Ovary (tissue), 3 donors: Measurements from ENCODE around the gene ASAP2.

Experiments used
- POLR2A ChIP-seq: fragments of 450-650 bp; IDR thresholded peaks from one replicate; pipeline ENCODE4 v1.6.1; 2017; ENCODE audit warnings: antibody characterized with exemption, mild to moderate bottlenecking, moderate library complexity
- TF ChIP-seq, protein P1 (sequence below), 3 donors: fragments of 450-650 bp in 2 of 3; fragments of 200-600 bp in 1 of 3; IDR thresholded peaks; one replicate each; pipeline versions ENCODE4 v1.5.1 to v1.8.0; 2016 to 2022; ENCODE audit warnings: antibody characterized with exemption in 3 of 3, mild to moderate bottlenecking in 1 of 3
- donor health status: DM: no; HTN: no; CAD: no.

DNA sequence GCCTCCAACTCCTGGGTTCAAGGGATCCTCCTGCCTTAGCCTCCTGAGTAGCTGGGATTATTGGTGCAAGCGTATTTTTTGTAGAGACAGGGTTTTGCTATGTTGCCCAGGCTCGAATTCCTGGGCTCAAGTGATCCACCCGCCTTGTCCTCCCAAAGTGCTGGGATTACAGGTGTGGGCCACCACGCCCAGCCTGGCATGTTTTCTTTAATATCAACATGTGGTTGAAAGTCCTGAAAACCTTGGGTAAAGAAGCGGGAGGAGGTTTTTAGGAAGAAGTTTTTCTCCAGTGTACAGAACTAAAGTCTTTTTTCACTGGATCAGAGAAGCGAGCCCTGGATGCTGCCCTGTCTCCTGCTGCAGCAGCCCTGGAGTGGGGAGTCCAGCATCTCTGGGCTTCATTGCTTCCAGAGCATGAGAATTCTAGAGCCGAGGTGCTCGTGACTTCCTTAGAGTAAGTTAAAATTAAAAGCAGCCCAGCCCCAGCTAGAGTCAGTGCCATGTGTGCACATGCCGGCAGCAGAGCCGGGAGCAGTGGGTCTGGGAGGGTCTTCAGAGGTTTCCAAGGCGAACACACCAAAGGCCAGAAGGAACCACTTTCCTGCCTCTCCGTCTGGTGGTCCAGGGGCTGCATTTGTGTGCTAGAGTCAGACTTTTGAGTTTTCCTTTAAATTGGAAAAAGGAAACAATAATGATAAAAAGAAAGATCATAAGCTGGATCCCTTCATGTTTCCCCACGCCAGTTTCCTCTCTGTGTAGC lies 185.5 kb downstream of the ASAP2 start:
- TF ChIP-seq, protein P1, sequence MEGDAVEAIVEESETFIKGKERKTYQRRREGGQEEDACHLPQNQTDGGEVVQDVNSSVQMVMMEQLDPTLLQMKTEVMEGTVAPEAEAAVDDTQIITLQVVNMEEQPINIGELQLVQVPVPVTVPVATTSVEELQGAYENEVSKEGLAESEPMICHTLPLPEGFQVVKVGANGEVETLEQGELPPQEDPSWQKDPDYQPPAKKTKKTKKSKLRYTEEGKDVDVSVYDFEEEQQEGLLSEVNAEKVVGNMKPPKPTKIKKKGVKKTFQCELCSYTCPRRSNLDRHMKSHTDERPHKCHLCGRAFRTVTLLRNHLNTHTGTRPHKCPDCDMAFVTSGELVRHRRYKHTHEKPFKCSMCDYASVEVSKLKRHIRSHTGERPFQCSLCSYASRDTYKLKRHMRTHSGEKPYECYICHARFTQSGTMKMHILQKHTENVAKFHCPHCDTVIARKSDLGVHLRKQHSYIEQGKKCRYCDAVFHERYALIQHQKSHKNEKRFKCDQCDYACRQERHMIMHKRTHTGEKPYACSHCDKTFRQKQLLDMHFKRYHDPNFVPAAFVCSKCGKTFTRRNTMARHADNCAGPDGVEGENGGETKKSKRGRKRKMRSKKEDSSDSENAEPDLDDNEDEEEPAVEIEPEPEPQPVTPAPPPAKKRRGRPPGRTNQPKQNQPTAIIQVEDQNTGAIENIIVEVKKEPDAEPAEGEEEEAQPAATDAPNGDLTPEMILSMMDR (IDR thresholded peaks at IDR 0.05), result no peak
- no peak for TF ChIP-seq POLR2A
